ENCODE measurements around the gene SLC35G6.
"Not testable (repeated sequence)": the region's sequence is repeated elsewhere in the genome, so short reads cannot be mapped to it uniquely, and the experiment has no call there.

The SLC35G6 gene

DNA sequence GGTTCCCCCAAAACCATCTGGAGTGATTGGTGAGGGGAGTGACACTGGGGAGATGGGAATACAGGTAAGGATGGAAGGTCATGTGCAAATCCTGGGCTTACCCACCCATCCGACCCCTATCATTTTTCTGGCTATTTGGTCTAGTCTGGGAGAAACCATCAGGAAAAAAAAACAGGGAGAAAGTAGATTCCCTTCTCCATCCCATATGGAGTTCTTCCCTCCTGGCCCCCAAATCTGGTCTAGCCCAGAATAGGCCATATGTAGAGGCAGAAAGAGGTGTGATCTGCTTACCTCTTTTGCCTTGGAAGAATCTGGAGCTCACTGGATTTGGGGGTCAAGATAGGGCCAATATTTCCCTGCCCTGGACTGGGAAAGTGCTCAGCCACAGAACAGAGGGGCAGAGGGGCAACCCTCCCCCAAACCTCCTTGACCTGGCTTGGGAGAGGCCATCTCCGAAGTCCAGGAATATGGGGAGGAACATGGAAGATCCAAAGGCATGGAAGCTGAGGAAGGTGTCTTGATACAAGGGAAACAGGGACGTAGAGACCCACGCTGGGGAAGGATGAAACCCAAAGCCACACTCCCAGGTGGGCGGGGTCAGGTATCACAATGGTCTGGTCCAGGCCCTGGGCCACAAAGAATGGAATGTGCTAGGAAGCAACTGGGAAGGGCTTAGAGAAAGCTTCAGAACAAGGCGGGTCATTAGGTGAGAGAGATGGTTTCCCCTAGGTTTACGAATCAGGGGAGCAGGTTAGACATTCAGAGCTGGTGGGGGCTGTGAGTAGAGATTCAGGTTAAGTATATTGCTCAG is 20.2 kb upstream of the SLC35G6 start:
- no peak for DNase-seq (ENCODE audit: low read depth in 2 of 2)

DNA sequence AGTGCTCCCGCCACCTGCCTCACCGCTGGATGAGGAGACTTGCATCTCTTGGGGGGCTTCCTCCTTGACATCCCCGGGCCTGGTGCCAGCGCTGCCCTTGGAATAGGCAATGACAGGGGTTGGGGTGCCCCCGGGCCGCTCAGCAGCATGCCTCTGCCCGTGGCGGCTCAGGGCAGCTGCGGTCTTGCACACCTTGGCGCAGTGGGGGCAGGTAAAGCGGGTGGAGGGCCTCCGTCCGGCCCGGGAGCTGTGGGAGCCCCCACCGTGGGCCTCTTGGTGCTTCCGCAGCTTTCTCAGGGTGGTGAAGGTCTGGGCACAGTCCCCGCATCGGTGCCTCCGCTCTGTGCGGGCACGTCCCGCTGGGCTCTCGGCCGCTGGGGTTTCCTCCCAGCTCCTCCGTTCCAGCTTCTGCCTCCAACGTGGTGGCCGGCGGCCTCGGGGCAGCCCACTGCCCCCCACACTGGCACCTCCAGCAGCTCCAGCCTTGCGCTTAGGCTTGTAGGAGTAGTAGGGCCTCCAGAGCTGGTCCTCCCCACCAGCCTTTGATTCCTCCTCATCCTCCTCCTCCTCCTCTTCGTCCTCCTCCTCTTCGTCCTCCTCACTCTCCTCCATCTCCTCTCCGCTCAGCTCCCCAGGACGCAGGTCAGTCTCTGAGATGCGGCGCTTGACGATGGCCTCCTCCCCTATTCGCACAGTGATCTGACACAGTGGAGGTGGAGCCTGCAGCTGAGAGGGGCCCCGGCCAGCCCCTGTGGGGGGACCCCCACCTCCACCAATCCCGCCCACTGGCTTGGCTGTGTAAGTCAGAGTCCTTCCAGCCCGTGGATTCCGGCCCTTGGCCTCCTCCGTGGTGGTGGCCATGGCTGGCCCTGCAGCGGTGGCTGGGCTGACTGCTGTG is 18.5 kb upstream of the SLC35G6 start:
- DNase-seq (ENCODE audit: low read depth in 2 of 2) = no peak

DNA sequence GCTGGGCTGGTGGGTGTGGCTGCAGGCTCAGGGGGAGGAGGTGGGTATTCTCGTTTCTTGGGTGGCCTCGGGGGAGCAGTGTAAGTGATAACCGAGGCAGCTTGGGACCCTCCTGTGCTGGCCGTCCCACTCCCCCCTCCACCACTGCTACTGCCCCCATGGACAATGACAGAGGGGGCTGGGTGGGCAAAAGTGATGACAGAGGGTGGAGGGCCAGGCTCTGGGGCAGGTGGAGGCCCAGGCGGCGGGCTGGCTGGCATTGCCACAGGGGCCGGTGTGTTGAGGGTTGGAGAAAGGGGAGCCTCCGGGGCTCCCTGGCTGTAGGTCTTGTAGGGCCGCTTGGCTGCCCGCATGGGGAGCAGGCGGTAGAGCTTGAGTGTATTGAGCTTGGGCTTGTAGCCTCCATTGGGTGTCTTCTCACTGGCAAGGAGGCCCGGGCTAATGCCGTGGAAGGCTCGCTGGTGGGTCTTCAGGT is 17.8 kb upstream of the SLC35G6 start:
- DNase-seq (ENCODE audit: low read depth in 2 of 2) = no peak

DNA sequence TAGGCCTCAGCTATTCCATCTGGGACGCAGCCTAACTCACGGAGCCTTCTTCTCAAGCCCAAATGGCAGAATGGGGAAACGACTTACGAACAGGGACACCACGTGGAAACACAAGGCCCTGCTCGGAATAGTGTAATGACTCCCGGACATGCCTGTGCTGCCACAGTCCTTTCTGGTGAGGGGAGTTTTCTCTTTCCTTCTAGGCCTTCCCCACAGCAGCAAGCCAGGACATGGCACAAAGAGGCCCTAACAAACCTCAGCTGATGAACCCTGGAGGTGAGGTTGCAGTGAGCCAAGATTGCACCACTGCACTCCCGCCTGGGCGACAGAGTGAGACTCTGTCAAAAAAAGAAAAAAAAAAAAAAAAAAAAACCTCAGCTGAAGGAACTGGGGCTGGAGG is 17.2 kb upstream of the SLC35G6 start:
- no peak for DNase-seq (ENCODE audit: low read depth in 2 of 2)

DNA sequence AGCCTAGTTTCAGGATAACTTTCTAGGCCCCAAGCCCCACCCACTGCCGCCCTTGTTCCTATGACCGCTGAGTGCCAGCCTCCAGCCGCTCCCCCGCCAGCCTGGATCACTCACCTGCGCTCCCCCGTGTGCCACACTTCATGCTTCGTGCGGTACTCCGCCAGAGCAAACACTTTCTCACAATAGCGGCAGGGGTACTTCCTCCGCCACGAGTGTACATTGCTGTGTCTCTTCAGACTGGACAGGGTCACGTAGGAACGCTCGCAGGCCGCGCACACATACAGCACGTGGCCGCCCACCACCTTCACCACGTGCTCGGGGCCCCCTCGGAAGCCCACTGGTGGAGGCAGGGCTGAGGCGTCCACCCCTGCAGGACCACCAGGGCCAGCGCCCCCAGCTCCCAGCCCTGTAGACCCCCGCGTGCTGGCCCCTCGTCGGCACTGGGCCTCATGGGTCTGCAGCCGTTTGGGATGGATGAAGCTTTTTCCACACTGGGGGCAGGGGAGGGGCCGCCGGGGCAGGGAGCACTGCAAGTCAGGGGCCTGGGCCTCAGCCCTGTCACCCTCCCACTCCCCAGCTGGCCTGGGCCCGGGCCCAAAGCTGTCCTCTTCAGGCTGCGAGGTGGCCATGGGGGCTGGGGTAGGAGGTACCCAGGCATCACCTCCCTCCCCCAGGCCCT is 15.5 kb upstream of the SLC35G6 start:
- no peak for DNase-seq (ENCODE audit: low read depth in 2 of 2)

DNA sequence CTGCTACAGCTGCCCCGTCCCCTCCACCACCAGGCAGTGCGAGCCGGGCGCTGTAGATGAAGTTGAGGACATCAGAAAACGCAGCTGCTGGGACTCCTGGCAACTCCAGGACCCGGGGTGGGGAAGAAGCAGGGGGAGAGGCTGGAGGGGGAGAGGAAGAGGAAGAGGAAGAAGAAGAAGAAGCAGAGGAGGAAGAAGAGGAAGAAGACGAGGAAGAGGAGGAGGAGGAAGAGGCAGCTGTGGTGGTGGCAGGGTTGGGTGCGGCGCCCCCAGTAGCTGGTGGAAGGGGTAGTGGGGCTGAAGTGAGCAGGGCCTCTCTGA is 15.0 kb upstream of the SLC35G6 start:
- no peak for DNase-seq (ENCODE audit: low read depth in 2 of 2)

DNA sequence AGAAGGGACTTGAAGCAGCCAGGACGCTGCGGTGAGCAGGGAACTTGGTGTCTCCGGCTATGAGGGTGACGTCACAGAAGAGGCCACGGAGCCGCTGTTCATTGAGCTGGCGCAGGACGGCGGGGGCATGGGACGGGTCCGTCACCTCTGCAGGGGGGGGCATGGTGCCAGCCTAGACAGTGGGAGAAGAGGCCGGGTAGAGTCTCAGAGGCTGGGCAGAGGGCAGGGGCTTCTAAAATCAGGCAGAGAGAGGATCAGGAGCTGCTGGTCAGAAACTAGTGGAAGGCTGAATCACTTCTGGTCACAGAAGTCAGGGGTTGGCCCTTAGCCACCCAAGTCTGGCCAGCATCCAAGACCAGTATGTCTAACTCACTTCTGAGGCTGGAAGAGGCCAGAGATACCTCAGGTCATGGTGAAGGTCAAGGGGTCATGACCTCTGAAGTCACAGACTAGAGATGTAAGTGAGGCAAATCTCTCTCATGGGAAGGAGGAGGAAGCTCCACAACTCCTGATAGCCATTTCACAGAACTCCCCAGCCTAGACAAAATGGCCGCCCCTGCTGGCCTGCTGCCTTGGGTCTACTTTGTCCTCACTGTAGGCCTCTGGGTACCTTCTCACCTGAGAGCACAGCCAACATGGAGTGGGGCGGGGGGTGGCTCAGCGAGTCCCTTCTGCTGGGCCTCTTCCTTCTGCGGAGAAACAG is 14.5 kb upstream of the SLC35G6 start:
- no peak for DNase-seq (ENCODE audit: low read depth in 2 of 2)

DNA sequence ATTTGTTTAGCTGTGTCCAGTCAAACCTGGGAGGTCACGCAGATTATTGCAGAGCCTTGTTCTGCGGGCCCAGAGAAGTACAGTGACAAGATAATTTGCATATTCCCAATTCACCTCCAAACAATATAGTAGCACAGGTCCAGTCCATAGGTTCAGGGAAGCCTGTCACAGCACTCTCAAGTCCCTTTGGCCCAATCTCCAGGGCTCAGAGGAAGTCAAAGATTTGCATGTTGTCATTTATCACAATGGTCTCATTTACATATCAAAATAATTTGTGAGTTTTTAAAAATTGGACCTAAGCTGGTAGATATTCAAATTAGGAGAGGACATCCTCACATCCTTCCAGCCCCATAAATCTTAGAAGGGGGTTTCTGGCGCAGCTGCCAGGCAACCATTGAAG is 13.7 kb upstream of the SLC35G6 start:
- no peak for DNase-seq (ENCODE audit: low read depth in 2 of 2)

DNA sequence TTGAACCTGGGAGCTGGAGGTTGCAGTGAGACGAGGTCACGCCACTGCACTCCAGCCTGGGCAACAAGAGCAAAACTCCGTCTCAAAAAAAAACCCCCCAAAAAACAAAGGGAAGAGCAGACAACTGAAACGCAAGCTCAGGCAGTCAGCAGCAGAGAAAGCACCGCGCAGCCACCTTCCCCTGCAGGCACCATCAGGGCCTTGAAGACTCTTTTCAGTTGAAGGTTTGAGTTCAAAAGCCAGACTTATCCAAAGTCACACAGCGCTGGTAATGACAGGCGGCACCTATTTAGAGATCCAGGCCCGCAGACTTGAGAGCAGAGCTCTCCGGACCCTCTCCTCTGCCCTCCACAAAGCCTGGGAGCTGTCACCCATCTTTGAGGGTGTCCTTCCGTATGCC is 13.0 kb upstream of the SLC35G6 start:
- DNase-seq (ENCODE audit: low read depth in 2 of 2) = no peak

DNA sequence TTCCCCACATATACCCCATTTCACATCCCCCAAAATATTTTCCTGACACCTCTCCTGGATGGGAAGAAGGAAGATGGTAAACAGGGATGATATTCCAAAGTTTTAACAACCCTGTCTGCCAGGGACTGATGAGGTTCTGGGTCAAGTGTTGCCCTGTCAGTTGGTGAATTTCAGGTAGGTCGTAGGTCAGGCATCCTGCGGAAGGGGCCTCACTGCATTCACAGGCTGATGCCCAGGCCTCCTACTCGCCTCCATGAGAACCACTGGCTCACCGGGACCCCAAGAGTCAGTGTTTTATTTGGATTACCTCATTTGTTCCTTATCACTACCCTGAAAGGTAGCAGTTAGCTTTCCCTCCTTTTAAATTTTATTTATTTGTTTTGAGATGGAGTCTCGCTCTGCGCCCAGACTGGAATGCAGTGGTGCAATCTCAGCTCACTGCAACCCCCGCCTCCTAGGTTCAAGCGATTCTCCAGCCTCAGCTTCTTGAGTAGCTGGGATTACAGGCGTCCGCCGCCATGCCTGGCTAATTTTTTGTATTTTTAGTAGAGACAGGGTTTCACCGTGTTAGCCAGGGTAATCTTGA is 12.3 kb upstream of the SLC35G6 start:
- no peak for DNase-seq (ENCODE audit: low read depth in 2 of 2)

DNA sequence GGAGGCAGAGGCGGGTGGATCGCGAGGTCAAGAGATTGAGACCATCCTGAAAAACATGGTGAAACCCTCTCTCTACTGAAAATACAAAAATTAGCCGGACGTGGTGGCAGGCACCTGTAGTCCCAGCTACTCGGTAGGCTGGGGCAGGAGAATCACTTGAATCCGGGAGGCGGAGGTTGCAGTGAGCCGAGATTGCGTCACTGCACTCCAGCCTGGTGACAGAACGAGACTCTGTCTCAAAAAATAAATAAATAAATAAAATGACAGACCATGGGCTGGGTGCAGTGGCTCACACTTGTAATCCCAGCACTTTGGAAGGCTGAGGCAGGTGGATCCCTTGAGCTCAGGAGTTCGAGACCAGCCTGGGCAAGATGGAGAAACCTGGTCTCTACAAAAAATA is 11.4 kb upstream of the SLC35G6 start:
- DNase-seq (ENCODE audit: low read depth in 2 of 2) = not testable (repeated sequence)

DNA sequence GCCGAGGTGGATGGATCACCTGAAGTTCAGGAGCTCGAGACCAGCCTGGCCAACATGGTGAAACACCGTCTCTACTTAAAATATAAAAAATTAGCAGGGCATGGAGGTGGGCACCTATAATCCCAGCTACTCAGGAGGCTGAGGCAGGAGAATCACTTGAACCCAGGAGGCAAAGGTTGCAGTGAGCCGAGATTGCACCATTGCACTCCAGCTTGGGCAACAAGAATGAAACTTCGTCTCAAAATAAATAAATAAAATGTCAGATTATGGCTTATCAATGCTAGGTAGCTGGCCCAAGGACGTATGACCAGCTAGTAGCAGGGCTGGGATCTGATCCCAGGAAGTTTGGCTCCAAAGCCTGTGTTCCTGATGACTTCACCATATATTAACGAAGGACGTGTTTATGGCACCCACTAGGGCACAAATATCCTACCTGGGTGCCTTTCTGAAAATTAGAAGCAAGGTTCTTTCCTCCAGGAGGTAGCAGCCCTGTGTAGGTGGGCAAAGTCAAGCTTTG is 10.7 kb upstream of the SLC35G6 start:
- not testable (repeated sequence) for DNase-seq (ENCODE audit: low read depth in 2 of 2)

DNA sequence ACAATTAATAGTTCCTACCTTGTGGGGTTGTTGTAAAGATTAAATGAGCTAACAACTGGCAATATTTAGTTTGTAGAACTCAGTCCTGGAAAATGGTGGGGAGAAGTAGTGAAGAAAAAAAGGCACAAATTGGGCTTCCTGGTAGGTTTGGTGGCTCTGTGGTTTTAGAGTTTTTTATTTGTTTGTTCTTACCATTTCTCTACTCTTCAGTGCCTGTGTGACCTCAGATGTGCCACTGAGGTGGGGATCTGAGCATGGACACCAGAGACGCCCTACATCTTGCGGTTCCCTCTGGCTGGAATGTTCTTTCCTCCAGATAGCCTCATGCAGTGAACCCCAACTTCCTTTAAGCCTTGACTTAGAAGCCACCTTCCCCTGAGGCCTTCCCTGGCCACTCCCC is 9.5 kb upstream of the SLC35G6 start:
- DNase-seq (ENCODE audit: low read depth in 2 of 2) = no peak

DNA sequence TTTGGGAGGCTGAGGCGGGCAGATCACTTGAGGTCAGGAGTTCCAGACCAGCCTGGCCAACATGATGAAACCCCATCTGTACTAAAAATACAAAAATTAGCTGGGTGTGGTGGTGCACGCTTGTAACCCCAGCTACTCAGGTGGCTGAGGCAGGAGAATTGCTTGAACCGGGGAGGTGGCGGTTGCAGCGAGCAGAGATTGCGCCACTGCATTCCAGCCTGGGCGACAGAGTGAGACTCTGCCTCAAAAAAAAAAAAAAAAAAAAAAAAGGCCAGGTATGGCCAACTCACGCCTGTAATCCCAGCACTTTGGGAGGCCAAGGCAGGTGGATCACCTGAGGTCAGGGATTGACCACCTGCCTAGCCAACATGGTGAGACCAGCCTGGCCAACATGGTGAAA is 6.5 kb upstream of the SLC35G6 start:
- DNase-seq (ENCODE audit: low read depth in 2 of 2) = not testable (repeated sequence)

DNA sequence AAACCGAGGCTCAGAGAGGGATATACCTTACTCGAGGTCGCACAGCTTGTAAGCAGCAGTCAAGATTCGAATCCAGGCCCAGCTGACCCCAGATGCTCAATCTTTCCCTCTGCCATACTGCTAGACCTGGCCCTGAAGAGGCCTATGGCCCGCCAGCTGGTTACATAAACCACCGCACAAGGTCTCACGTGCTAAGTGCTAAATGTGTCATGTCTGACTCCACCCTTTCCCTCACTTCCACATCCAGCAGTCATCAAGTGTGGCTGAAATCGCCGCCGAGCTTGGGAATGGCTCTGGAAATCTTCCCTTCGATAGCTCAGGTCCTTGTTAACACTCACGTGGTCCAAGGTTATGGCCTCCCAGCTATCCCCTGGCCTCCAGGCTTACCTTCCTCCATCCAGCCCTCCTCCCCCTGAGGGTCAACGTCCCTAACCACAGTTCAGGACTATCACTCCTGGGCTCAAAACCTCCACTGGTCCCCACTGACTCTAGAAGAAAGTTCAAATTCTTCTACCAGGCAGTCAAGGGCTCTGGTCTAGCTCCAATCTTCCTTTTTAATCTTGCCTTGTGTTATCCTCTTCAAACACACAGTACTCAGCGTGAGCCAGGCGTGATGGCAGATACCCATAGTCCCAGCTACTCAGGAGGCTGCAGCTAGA is 5.4 kb upstream of the SLC35G6 start:
- no peak for DNase-seq (ENCODE audit: low read depth in 2 of 2)

DNA sequence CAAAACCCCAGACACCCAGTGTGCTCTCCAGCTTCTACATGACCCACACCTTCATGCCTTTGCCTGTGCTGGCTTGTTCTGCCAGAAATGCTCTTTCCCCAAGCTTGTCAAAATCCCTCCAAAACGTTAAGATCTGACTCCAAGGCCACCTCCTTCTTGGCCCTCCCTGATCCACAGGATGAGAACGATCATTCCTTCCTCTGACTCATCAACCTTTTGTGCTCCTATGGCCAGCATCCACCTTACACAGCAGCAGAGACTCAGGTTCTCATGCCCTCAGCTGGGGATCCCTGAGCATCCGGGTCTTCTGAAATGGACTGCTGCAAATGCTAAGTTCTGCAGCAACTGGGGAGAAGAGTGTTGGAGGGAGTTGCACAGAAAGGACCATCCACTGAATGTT is 4.8 kb upstream of the SLC35G6 start:
- no peak for DNase-seq (ENCODE audit: low read depth in 2 of 2)

DNA sequence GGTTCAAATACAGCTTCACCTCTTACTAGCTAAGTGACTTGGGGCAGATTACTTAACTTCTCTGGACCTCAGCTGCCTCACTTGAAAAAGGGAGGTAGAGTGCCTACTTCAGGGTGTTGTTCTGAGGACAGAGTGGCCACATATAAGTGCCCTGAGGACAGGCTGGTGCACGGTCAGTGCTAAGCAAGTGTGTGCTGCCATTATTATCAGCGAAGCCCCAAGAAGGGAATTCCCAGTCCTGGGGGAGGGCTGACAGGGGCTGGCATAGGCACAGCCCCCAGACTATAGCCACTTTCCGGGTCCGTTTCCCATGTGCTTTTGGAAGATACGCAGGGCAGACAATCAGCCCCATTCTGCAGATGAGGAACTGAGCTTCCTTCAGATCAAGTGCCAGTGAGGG is 4.3 kb upstream of the SLC35G6 start:
- no peak for DNase-seq (ENCODE audit: low read depth in 2 of 2)

DNA sequence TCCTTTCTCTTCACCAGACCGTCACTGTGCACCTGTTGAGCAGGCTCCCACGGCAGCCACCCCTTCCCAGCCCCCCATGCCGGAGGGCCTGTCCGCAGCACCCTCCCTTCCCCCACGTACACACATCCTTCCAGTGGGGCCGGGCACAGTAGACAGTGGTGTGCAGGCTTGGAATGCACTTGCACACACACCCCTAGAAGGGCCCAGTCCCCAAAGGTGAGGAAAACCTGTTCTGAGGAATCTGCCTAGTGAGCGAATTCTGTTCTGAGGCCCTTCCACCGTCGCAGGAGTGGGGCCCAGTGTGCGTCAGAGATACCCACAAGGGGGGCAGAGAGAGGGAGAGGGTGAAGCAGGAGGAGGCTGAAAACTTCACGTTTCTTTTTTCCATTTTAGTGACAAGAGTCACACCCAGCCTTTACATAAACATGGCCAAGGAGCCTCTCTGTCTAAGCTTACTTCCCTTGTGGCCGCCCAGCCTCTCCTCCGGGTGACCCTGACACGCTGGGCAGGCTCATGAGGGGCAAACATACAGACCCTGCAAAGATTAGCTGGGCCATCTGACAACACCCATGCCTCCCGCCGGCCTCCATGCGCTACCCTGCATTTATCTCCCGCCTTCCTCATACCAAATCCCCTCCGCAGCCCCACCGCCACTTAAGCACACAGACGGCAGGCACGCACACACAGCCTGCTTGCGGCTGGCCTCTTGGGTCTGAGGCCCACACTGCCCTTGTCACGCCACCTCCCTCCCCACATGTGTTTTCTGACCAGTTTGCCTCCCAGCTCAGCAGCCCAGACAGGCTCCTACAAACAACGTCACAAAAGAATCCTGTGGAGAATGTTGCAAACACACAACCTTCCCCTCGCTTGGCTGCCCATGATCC is 3.6 kb upstream of the SLC35G6 start:
- DNase-seq (ENCODE audit: low read depth in 2 of 2) = no peak

All from fibroblast of skin of left biceps (primary cell).